HEK293 (cell line): Measurements from ENCODE around the gene NGF.

ENCODE experiments used
- BCL11B ChIP-seq: fragments of 450-650 bp; formaldehyde crosslinking; IDR thresholded peaks from 2 replicates; pipeline ENCODE4 v1.5.1; 2016; ENCODE audit warnings: low read depth, missing biosample characterization, missing genetic modification characterization
- CTCF ChIP-seq: fragments of 450-650 bp; formaldehyde crosslinking; IDR thresholded peaks from 2 replicates; pipeline ENCODE4 v1.5.1; 2016; ENCODE audit warnings: missing biosample characterization, missing genetic modification characterization
- KLF10 ChIP-seq: fragments of 450-650 bp; IDR thresholded peaks from 2 replicates; pipeline ENCODE4 v1.5.1; 2018; ENCODE audit warnings: missing biosample characterization, mild to moderate bottlenecking, missing genetic modification characterization
- KLF17 ChIP-seq: fragments of 450-650 bp; formaldehyde crosslinking; IDR thresholded peaks from 2 replicates; pipeline ENCODE4 v1.5.1; 2016; ENCODE audit warnings: missing biosample characterization, missing genetic modification characterization
- KLF9 ChIP-seq: fragments of 450-650 bp; formaldehyde crosslinking; IDR thresholded peaks from 2 replicates; pipeline ENCODE4 v1.5.1; 2016; ENCODE audit warnings: missing biosample characterization, missing genetic modification characterization, low read depth
- PRDM10 ChIP-seq: fragments of 450-650 bp; formaldehyde crosslinking; IDR thresholded peaks from 2 replicates; pipeline ENCODE4 v1.5.1; 2016; ENCODE audit warnings: missing biosample characterization, missing genetic modification characterization
- PRDM6 ChIP-seq: fragments of 450-650 bp; formaldehyde crosslinking; IDR thresholded peaks from 2 replicates; pipeline ENCODE4 v1.5.1; 2017; ENCODE audit warnings: missing biosample characterization, missing genetic modification characterization
- SCRT1 ChIP-seq: fragments of 450-650 bp; formaldehyde crosslinking; IDR thresholded peaks from 2 replicates; pipeline ENCODE4 v1.5.1; 2016; ENCODE audit warnings: missing biosample characterization, missing genetic modification characterization, borderline replicate concordance
- SP2 ChIP-seq: fragments of 450-650 bp; formaldehyde crosslinking; IDR thresholded peaks from 2 replicates; pipeline ENCODE4 v1.5.1; 2016; ENCODE audit warnings: missing biosample characterization, missing genetic modification characterization
- WT1 ChIP-seq: fragments of 450-650 bp; formaldehyde crosslinking; IDR thresholded peaks from 2 replicates; pipeline ENCODE4 v1.5.1; 2016; ENCODE audit warnings: missing biosample characterization, missing genetic modification characterization
- ZNF138 ChIP-seq: fragments of 450-650 bp; formaldehyde crosslinking; IDR thresholded peaks from 2 replicates; pipeline ENCODE4 v1.5.1; 2016; ENCODE audit warnings: missing biosample characterization, missing genetic modification characterization, borderline replicate concordance
- ZNF184 ChIP-seq: fragments of 450-650 bp; IDR thresholded peaks from 2 replicates; pipeline ENCODE4 v1.5.1; 2018; ENCODE audit warnings: missing biosample characterization, mild to moderate bottlenecking, missing genetic modification characterization
- ZNF239 ChIP-seq: fragments of 450-650 bp; formaldehyde crosslinking; IDR thresholded peaks from 2 replicates; pipeline ENCODE4 v1.5.1; 2016; ENCODE audit warnings: missing biosample characterization, missing genetic modification characterization
- ZNF302 ChIP-seq: fragments of 450-650 bp; formaldehyde crosslinking; IDR thresholded peaks from 2 replicates; pipeline ENCODE4 v1.5.1; 2016; ENCODE audit warnings: missing biosample characterization, missing genetic modification characterization, low read depth
- ZNF324 ChIP-seq: fragments of 450-650 bp; formaldehyde crosslinking; IDR thresholded peaks from 2 replicates; pipeline ENCODE4 v1.5.1; 2016; ENCODE audit warnings: missing biosample characterization, missing genetic modification characterization
- ZNF335 ChIP-seq: fragments of 450-650 bp; formaldehyde crosslinking; conservative IDR thresholded peaks from 2 replicates; pipeline ENCODE4 v1.5.1; 2016; ENCODE audit warnings: missing biosample characterization, missing genetic modification characterization
- ZNF354C ChIP-seq: fragments of 450-650 bp; formaldehyde crosslinking; IDR thresholded peaks from 2 replicates; pipeline ENCODE4 v1.5.1; 2016; ENCODE audit warnings: missing biosample characterization, missing genetic modification characterization, low read depth, borderline replicate concordance
- ZNF362 ChIP-seq: fragments of 450-650 bp; formaldehyde crosslinking; IDR thresholded peaks from 2 replicates; pipeline ENCODE4 v1.5.1; 2016; ENCODE audit warnings: missing biosample characterization, missing genetic modification characterization
- ZNF394 ChIP-seq: fragments of 450-650 bp; formaldehyde crosslinking; IDR thresholded peaks from 2 replicates; pipeline ENCODE4 v1.5.1; 2016; ENCODE audit warnings: missing biosample characterization, missing genetic modification characterization, mild to moderate bottlenecking, moderate library complexity, borderline replicate concordance
- ZNF398 ChIP-seq: fragments of 450-650 bp; formaldehyde crosslinking; IDR thresholded peaks from 2 replicates; pipeline ENCODE4 v1.5.1; 2017; ENCODE audit warnings: missing biosample characterization, missing genetic modification characterization
- ZNF558 ChIP-seq: fragments of 450-650 bp; formaldehyde crosslinking; IDR thresholded peaks from 2 replicates; pipeline ENCODE4 v1.5.1; 2016; ENCODE audit warnings: missing biosample characterization, missing genetic modification characterization
- ZNF571 ChIP-seq: fragments of 450-650 bp; formaldehyde crosslinking; IDR thresholded peaks from 2 replicates; pipeline ENCODE4 v1.5.0; 2017; ENCODE audit warnings: missing biosample characterization, missing genetic modification characterization
- ZNF600 ChIP-seq: fragments of 450-650 bp; formaldehyde crosslinking; IDR thresholded peaks from 2 replicates; pipeline ENCODE4 v1.5.1; 2016; ENCODE audit warnings: missing biosample characterization, missing genetic modification characterization
- ZNF785 ChIP-seq: fragments of 450-650 bp; formaldehyde crosslinking; IDR thresholded peaks from 2 replicates; pipeline ENCODE4 v1.5.1; 2016; ENCODE audit warnings: missing biosample characterization, missing genetic modification characterization
- ZNF792 ChIP-seq: fragments of 450-650 bp; formaldehyde crosslinking; IDR thresholded peaks from 2 replicates; pipeline ENCODE4 v1.5.1; 2016; ENCODE audit warnings: missing biosample characterization, missing genetic modification characterization
- ZSCAN16 ChIP-seq: fragments of 450-650 bp; formaldehyde crosslinking; IDR thresholded peaks from 2 replicates; pipeline ENCODE4 v1.5.1; 2016; ENCODE audit warnings: missing biosample characterization, missing genetic modification characterization
- ZSCAN30 ChIP-seq: fragments of 450-650 bp; IDR thresholded peaks from 2 replicates; pipeline ENCODE4 v1.5.1; 2018; ENCODE audit warnings: missing biosample characterization, mild to moderate bottlenecking, missing genetic modification characterization, moderate library complexity
- ZXDB ChIP-seq: fragments of 450-650 bp; formaldehyde crosslinking; IDR thresholded peaks from 2 replicates; pipeline ENCODE4 v1.5.1; 2016; ENCODE audit warnings: missing biosample characterization, missing genetic modification characterization

Gene NGF

GRCh38 chr1:115258302-115258866 lies 79.7 kb downstream of the NGF start (continued):
- no peak for TF ChIP-seq ZNF239 (tag by site-specific recombination)
- no peak for TF ChIP-seq CTCF (tag by site-specific recombination)
- 0 out of 2 replicates have a peak, but pooled peaks have one; percentile 28 for TF ChIP-seq ZNF398
- no peak for TF ChIP-seq ZNF138 (tag by site-specific recombination)
- TF ChIP-seq SP2, result no peak
- no peak; the same call in none of the 2 replicates for TF ChIP-seq ZNF335
- no peak for TF ChIP-seq KLF9 (tag by site-specific recombination)
- no peak for TF ChIP-seq KLF10 (tag by site-specific recombination)
- TF ChIP-seq ZNF792 (tag by site-specific recombination), result no peak
- no peak for TF ChIP-seq PRDM10 (tag by site-specific recombination)
- no peak for TF ChIP-seq ZNF571
- TF ChIP-seq ZNF558 (tag by site-specific recombination), result peak; percentile 29; the same call in 1 of the 2 replicates
- no peak for TF ChIP-seq ZXDB (tag by site-specific recombination)
- TF ChIP-seq SCRT1 (tag by site-specific recombination), result no peak
- no peak for TF ChIP-seq PRDM6
- TF ChIP-seq ZNF184, result peak; percentile 93
- TF ChIP-seq BCL11B (tag by site-specific recombination), result no peak
- TF ChIP-seq ZNF302 (tag by site-specific recombination), result no peak
- TF ChIP-seq ZNF362 (tag by site-specific recombination), result no peak
- TF ChIP-seq ZNF785 (tag by site-specific recombination), result no peak
- TF ChIP-seq ZSCAN16 (tag by site-specific recombination), result no peak
- TF ChIP-seq ZSCAN30, result no peak
- TF ChIP-seq WT1, result no peak
- TF ChIP-seq ZNF324 (tag by site-specific recombination), result 0 out of 2 replicates have a peak, but pooled peaks have one; percentile 25
- TF ChIP-seq ZNF354C, result no peak
- no peak for TF ChIP-seq ZNF600
- TF ChIP-seq KLF17 (tag by site-specific recombination), result peak; percentile 78
- TF ChIP-seq ZNF394, result peak; percentile 33; the same call in 1 of the 2 replicates
- TF ChIP-seq, all 188 proteins: peak for 17
